Sigmoid colon (tissue), 7 donors: ENCODE results near the gene ALG2. TPM values are rescaled to one million over a fixed set of nuclear protein-coding genes. Genes with fewer than 3 reads are reported as not detected.

Experiments
- DNase-seq: peaks from one replicate; pipeline ENCODE4 v3.0.0-alpha.2; 2019
- H3K27ac ChIP-seq, 4 donors: fragments of 200-600 bp; sonication (generic); one replicate each; pipeline ENCODE4 v1.5.1; 2016 to 2019; ENCODE audit warnings: mild to moderate bottlenecking in 1 of 4
- H3K27me3 ChIP-seq, 3 donors: fragments of 200-600 bp; sonication (generic); one replicate each; pipeline ENCODE4 v1.5.1; 2019; ENCODE audit warnings: mild to moderate bottlenecking in 1 of 3
- H3K36me3 ChIP-seq, 4 donors: fragments of 200-600 bp; sonication (generic); one replicate each; pipeline ENCODE4 v1.5.1; 2016 to 2019
- H3K4me1 ChIP-seq, 4 donors: fragments of 200-600 bp; sonication (generic); one replicate each; pipeline ENCODE4 v1.5.1; 2017 to 2019
- H3K4me3 ChIP-seq, 4 donors: fragments of 200-600 bp; sonication (generic); one replicate each; pipeline ENCODE4 v1.5.1; 2017 to 2019; ENCODE audit warnings: mild to moderate bottlenecking in 2 of 4, moderate library complexity in 1 of 4
- H3K9me3 ChIP-seq, 4 donors: fragments of 200-600 bp in 3 of 4; sonication (generic) in 3 of 4; one replicate each; pipeline versions ENCODE4 v1.5.1 to v1.6.1; 2013 to 2019
- EP300 ChIP-seq, 4 donors: sonication (generic); formaldehyde crosslinking; IDR thresholded peaks; one replicate each; pipeline ENCODE4 v1.6.1; 2017; ENCODE audit warnings: antibody characterized with exemption in 4 of 4
- POLR2A ChIP-seq, 2 donors: fragments of 450-650 bp; IDR thresholded peaks; one replicate each; pipeline ENCODE4 v1.6.1; 2016; ENCODE audit warnings: antibody characterized with exemption in 2 of 2, mild to moderate bottlenecking in 2 of 2, moderate library complexity in 2 of 2
- POLR2AphosphoS5 ChIP-seq, 4 donors: sonication (generic); formaldehyde crosslinking; IDR thresholded peaks; one replicate each; pipeline ENCODE4 v1.6.1; 2017; ENCODE audit warnings: antibody characterized with exemption in 4 of 4
- WGBS, 2 donors: extraction: QIAGEN DNeasy Blood & Tissue Kit; methylation state at CpG; one replicate each; pipeline ENCODE4 v1.1.7; 2013; 5-methylcytosine and 5-hydroxymethylcytosine counted together
- intact Hi-C: fragments of 100-400 bp; cut with DNase I; formaldehyde crosslinking; loops from one replicate; pipeline ENCODE4 v1.15.1; 2023
- polyA plus RNA-seq, 3 donors: library from polyadenylated mRNA; stranded (reverse); fragments of 200-250 nt; gene quantifications; one replicate each; pipeline ENCODE4 v1.2.3, GENCODE V29; 2013
- total RNA-seq, 4 donors: library from RNA; depleted of rRNA; stranded (reverse); fragments of >200 nt; gene quantifications; one replicate each; pipeline ENCODE4 v1.1.0, GENCODE V29; 2016
- TF ChIP-seq, protein P1 (sequence below), 4 experiments: fragments of 450-650 bp in 3 of 4; fragments of 200-600 bp in 1 of 4; IDR thresholded peaks; one replicate each; pipeline ENCODE4 v1.5.1; 2016 to 2019; ENCODE audit warnings: antibody characterized with exemption in 4 of 4, mild to moderate bottlenecking in 3 of 4, moderate library complexity in 2 of 4
- donor health status: healthy with polysubstance abuse.
- donor health status: Bipolar disorder and iron deficiency.
- donor health status: healthy.

Gene ALG2
- total and polyA plus RNA-seq, 7 donors = 8.4 to 25.0 (median 18.4) TPM

DNA sequence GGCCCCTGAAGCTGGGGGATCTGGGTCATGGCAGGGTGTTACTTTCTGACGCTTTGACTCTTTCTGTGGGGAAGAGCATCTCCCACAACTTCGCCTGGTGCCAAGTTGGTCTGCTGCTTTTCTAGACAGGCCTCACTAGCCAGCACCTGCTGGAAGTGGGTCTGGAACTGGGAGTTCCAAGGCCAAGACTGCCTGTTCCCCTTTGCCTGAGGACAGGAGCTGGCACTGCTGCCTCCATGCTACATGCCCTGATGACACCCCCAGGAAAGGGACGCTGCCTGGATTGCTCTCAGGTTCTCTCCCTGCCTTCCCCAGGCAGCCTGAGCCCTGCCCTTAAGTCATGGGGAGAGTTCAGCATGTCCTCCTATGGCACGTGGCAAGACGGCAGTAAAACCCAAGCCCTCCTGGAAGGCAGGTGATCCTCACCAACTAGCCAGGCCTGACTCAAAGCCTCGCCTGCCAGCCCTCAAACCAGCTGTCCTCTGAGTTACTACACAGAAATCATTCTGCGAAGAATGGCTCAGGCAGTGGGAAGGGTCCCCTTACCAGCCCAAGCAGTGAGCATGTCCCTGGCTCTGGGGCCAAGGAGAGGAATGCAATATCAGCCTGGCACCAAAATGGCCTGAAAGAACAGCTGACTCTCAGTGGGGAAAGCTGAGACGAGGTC, 36.1 kb upstream of the ALG2 start:
- Histone ChIP-seq H3K4me1 (peaks cover 0 to 30% (median 14%) of the 10 kb centered on the region in 4 donors), H3K27ac (peak overlapping the region in 2 of 4 donors; percentile 75 to 79), H3K4me3 (no peak overlapping the region), H3K9me3 (no peaks in the 10 kb centered on the region), H3K27me3 (no peaks in the 10 kb centered on the region), H3K36me3 (no peaks in the 10 kb centered on the region)
- TF ChIP-seq POLR2AphosphoS5 (IDR thresholded peaks at IDR 0.05) (no peak), POLR2A (IDR thresholded peaks at IDR 0.05) (no peak), EP300 (IDR thresholded peaks at IDR 0.05) (no peak)
- TF ChIP-seq, protein P1, sequence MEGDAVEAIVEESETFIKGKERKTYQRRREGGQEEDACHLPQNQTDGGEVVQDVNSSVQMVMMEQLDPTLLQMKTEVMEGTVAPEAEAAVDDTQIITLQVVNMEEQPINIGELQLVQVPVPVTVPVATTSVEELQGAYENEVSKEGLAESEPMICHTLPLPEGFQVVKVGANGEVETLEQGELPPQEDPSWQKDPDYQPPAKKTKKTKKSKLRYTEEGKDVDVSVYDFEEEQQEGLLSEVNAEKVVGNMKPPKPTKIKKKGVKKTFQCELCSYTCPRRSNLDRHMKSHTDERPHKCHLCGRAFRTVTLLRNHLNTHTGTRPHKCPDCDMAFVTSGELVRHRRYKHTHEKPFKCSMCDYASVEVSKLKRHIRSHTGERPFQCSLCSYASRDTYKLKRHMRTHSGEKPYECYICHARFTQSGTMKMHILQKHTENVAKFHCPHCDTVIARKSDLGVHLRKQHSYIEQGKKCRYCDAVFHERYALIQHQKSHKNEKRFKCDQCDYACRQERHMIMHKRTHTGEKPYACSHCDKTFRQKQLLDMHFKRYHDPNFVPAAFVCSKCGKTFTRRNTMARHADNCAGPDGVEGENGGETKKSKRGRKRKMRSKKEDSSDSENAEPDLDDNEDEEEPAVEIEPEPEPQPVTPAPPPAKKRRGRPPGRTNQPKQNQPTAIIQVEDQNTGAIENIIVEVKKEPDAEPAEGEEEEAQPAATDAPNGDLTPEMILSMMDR (IDR thresholded peaks at IDR 0.05) = no peak
- WGBS, 2 donors = 86 to 94% methylated on average over 8 of the region's 8 CpGs
- intact Hi-C loops = loop anchor here (2.0 to 5.0 kb wide), 2 partner anchors 35 to 559 kb away; partner anchors contain the start of gene SEC61B
- no peak for DNase-seq

DNA sequence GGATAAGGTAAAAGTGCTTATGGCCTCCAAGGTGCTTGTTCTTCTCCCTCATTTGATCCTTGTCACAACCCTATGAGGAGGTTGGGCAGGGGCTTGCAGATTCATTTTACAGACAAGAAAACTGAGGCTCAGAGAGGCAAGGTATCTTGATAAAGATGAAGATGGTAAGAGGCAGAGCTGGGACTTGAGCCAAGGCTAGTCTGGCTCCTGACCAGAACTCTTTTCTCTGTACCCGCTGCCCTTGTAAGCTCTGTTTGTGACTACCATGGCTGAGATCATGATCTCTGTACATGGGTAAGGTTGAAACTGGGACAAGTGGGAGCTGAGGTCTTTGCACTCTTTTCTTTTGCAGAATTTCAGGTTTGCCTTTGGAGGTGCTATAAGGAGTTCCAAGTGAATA, 33.9 kb upstream of the ALG2 start:
- TF ChIP-seq POLR2A (IDR thresholded peaks at IDR 0.05) = no peak
- TF ChIP-seq, protein P1 (IDR thresholded peaks at IDR 0.05) = no peak
- no peak for TF ChIP-seq EP300 (IDR thresholded peaks at IDR 0.05)
- TF ChIP-seq POLR2AphosphoS5 (IDR thresholded peaks at IDR 0.05) = no peak
- Histone ChIP-seq H3K27ac (peak overlapping the region in 1 of 4 donors; percentile 17), H3K9me3 (no peaks in the 10 kb centered on the region), H3K36me3 (no peaks in the 10 kb centered on the region), H3K4me1 (peaks cover 0 to 26% (median 14%) of the 10 kb centered on the region in 4 donors), H3K27me3 (no peaks in the 10 kb centered on the region), H3K4me3 (no peak overlapping the region)
- intact Hi-C loops = loop anchor here (5.0 kb wide), 1 partner anchor 562 kb away; no protein-coding TSS in a partner anchor
- WGBS, 2 donors = 82 to 88% methylated on average over 1 of the region's 1 CpG
- DNase-seq = no peak

DNA sequence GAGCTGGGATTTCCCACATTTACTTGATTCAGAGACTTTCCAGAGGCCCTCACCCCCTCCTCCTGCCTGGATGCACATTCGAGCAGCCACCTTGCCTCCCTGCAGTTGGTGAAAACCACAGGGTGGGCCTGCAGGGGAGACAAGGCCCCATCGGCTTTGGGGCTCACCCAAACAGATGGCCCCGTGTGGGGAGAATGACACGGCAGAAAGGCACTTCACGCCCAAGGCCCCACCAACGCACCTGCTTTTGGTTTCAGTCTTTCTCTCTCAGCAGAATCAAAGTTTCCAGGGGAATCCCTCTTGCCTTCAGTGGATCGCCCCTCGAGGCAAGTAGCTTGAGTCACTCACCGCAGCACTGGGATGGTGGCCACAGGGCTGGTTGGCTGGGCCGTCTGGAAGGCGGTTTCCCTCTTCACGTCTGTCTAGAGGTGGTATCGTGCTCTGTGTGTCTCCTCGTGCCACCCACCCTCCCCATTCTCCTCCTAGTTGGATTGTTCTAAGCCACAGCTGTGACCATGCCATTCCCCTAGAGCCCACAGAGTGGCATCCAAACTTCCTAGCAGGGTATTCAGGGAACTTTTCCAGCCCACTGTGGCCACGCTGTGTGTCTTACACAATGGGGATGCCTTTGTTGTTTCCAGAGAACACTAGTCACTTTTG, 32.2 kb upstream of the ALG2 start:
- no peaks in the 10 kb centered on the region for H3K36me3 ChIP-seq
- H3K4me1 ChIP-seq = peaks cover 0 to 13% (median 3%) of the 10 kb centered on the region in 4 donors
- 53 to 78% methylated on average over 15 of the region's 15 CpGs for WGBS, 2 donors
- TF ChIP-seq, protein P1 (IDR thresholded peaks at IDR 0.05) = no peak
- TF ChIP-seq EP300 (IDR thresholded peaks at IDR 0.05) (no peak), POLR2A (IDR thresholded peaks at IDR 0.05) (no peak), POLR2AphosphoS5 (IDR thresholded peaks at IDR 0.05) (no peak)
- no peaks in the 10 kb centered on the region for H3K9me3 ChIP-seq
- H3K27me3 ChIP-seq = no peaks in the 10 kb centered on the region
- no peak for DNase-seq
- H3K4me3 ChIP-seq = no peak overlapping the region
- intact Hi-C loops = no loop called here
- H3K27ac ChIP-seq = no peak overlapping the region

DNA sequence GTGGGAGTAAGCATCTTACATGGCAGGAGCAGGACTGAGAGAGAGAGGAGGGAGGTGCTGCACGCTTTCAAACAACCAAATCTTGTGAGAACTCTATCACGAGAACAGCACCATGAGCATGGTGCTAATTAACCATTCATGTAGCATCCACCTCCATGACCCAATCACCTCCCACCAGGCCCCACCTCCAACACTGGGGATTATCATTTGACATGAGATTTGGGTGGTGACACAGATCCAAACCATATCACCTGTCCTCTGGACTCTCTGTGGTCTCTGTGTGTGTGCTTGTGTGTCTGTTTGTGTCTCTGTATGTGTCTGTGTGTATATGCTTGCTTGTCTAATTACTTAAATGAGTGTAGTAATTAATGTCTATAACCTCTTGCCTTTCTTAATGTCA, 31.4 kb upstream of the ALG2 start:
- intact Hi-C loops = no loop called here
- no peak for TF ChIP-seq EP300 (IDR thresholded peaks at IDR 0.05)
- TF ChIP-seq, protein P1 (IDR thresholded peaks at IDR 0.05) = no peak
- TF ChIP-seq POLR2AphosphoS5 (IDR thresholded peaks at IDR 0.05) = no peak
- TF ChIP-seq POLR2A (IDR thresholded peaks at IDR 0.05) = no peak
- 86 to 88% methylated on average over 2 of the region's 2 CpGs for WGBS, 2 donors
- no peaks in the 10 kb centered on the region for H3K27me3 ChIP-seq
- no peak overlapping the region for H3K4me3 ChIP-seq
- no peaks in the 10 kb centered on the region for H3K9me3 ChIP-seq
- DNase-seq = no peak
- H3K27ac ChIP-seq = no peak overlapping the region
- peaks cover 0 to 8% (median 0%) of the 10 kb centered on the region in 4 donors for H3K4me1 ChIP-seq
- H3K36me3 ChIP-seq = no peaks in the 10 kb centered on the region
